ENCODE data around the gene PIGM.

PIGM gene

DNA sequence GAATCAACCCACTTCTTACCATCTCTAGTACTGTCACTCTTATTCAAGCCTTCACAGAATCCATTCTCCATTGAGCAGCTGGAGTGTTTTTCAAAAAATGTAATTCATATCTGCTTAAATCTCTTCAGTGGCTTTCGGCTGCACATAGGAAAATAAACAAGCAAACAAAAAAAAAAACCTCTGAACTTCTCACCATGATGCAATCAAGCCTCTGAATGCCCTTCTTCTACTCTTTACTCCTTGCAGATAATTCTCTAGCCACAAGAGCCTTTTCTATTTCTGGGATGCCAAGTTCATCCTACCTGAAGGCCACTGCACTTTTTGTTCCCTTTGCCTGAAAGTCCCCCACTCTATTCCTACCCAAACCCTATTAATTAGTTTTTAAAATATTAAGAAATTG lies 14.2 kb downstream of the PIGM start:
- TF ChIP-seq, protein P1, sequence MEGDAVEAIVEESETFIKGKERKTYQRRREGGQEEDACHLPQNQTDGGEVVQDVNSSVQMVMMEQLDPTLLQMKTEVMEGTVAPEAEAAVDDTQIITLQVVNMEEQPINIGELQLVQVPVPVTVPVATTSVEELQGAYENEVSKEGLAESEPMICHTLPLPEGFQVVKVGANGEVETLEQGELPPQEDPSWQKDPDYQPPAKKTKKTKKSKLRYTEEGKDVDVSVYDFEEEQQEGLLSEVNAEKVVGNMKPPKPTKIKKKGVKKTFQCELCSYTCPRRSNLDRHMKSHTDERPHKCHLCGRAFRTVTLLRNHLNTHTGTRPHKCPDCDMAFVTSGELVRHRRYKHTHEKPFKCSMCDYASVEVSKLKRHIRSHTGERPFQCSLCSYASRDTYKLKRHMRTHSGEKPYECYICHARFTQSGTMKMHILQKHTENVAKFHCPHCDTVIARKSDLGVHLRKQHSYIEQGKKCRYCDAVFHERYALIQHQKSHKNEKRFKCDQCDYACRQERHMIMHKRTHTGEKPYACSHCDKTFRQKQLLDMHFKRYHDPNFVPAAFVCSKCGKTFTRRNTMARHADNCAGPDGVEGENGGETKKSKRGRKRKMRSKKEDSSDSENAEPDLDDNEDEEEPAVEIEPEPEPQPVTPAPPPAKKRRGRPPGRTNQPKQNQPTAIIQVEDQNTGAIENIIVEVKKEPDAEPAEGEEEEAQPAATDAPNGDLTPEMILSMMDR (IDR thresholded peaks at IDR 0.05; ENCODE audit: unreplicated experiment in 3 of 3): no peak
- Mint-ChIP-seq H3K27ac (no peak overlapping the region), H3K9me3 (no peaks in the 10 kb centered on the region), H3K4me3 (no peak overlapping the region), H3K27me3 (ENCODE audit: low read depth) (peaks cover 19% of the 10 kb centered on the region), H3K36me3 (ENCODE audit: low read depth) (no peaks in the 10 kb centered on the region), H3K4me1 (no peaks in the 10 kb centered on the region)

DNA sequence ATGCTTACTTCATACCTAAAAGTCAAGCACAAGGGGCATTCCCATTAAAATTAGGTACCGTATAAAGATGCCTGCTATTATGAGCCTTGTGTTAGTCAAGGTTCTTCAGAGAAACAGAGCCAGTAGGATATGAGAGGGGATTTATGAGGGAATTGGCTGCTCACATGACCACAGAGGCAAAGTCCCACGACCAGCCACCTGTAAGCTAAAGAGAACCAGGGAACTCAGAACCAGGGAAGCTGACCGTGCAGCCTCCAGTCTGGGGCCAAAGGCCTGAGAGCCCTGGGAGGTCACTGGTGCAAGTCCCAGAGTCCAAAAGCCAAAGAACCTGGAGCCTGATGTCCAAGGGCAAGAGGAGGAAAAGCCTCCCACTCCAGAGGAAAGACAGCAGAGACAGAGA lies 20.0 kb downstream of the PIGM start:
- no peak overlapping the region for H3K4me3 Mint-ChIP-seq
- no peak overlapping the region for H3K27ac Mint-ChIP-seq
- no peaks in the 10 kb centered on the region for H3K36me3 Mint-ChIP-seq (ENCODE audit: low read depth)
- H3K27me3 Mint-ChIP-seq (ENCODE audit: low read depth): peaks cover 22% of the 10 kb centered on the region
- H3K9me3 Mint-ChIP-seq: no peaks in the 10 kb centered on the region
- TF ChIP-seq, protein P1 (IDR thresholded peaks at IDR 0.05; ENCODE audit: unreplicated experiment in 3 of 3): no peak
- no peaks in the 10 kb centered on the region for H3K4me1 Mint-ChIP-seq

DNA sequence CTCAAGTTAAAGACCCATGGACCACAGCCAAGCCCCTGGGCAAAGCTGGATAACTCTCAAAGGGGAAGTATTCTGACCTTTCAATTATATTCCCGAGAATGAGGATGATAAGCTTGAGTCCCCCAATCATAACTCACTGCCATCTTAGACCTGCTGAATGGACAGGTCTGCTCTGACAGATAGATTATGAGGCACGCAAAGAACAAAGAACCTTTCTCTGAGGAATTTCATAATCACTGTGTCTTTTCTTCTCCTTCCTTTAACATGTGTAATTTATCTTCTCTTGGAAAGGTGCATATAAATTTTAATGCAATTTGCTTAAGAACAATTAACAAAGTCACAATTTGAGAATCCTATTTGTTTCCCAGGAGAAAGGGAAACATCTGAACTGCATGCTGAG lies 22.0 kb downstream of the PIGM start:
- peaks cover 22% of the 10 kb centered on the region for H3K27me3 Mint-ChIP-seq (ENCODE audit: low read depth)

DNA sequence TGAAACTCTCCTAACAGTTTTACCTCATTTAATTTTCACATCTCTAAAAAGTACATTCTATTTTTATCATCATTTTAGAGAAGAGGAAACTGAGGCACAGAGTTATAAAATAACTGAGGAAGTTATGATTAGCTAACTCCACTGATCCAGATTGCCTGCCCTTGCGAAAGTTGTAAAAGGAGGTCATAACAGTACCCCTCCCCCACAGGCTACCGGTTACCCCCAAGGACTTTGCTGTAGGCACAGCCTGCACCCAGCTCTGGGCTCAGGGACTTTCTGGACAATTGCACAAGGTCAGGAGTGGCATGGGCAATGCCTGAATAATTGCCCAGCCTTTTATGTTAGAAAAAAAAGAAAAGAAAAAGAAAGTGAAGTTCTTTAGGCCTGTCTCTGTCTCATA lies 22.7 kb downstream of the PIGM start:
- no peak overlapping the region for H3K4me3 Mint-ChIP-seq
- H3K36me3 Mint-ChIP-seq (ENCODE audit: low read depth): no peaks in the 10 kb centered on the region
- no peaks in the 10 kb centered on the region for H3K4me1 Mint-ChIP-seq
- H3K9me3 Mint-ChIP-seq: no peaks in the 10 kb centered on the region
- H3K27me3 Mint-ChIP-seq (ENCODE audit: low read depth): peaks cover 22% of the 10 kb centered on the region
- H3K27ac Mint-ChIP-seq: no peak overlapping the region
- TF ChIP-seq, protein P1 (IDR thresholded peaks at IDR 0.05; ENCODE audit: unreplicated experiment in 3 of 3): no peak

More for the DNA sequence above, 22.0 kb downstream of the PIGM start:
- H3K9me3 Mint-ChIP-seq: no peaks in the 10 kb centered on the region
- no peak overlapping the region for H3K4me3 Mint-ChIP-seq
- no peaks in the 10 kb centered on the region for H3K36me3 Mint-ChIP-seq (ENCODE audit: low read depth)
- no peak overlapping the region for H3K27ac Mint-ChIP-seq
- TF ChIP-seq, protein P1 (IDR thresholded peaks at IDR 0.05; ENCODE audit: unreplicated experiment in 3 of 3): no peak
- H3K4me1 Mint-ChIP-seq: no peaks in the 10 kb centered on the region

DNA sequence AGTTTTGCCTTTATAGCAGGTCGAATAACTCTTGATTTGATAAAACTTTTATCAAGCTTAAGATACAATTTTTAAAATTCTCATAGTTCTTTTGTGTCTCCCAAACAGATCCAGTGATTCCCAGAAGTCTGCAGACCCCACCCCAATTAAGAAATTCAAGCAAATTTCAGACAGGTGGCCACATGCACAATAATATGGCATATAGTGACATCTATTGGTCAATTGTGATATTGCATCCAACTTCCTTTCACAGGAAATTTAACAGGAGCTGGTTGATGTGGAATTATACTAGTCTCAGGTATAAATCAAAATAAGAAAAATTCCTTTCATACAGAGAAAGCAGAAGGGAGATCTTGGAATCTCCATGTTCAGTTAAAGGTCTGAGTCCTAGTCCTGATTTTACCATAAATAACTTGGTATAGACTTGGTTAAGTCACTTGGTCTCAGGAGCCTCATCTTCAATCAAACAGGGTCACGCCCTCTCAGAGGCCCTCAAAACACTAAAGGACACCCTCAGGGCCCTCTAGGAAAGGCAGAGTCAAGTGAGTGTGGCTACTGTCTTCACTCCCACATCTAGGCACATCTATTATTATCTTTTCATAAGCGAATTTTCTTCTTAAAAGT lies 24.1 kb downstream of the PIGM start:
- Mint-ChIP-seq H3K27ac (no peak overlapping the region), H3K27me3 (ENCODE audit: low read depth) (peaks cover 19% of the 10 kb centered on the region), H3K36me3 (ENCODE audit: low read depth) (no peaks in the 10 kb centered on the region), H3K4me3 (no peak overlapping the region), H3K4me1 (no peaks in the 10 kb centered on the region), H3K9me3 (no peaks in the 10 kb centered on the region)
- TF ChIP-seq, protein P1 (IDR thresholded peaks at IDR 0.05; ENCODE audit: unreplicated experiment in 3 of 3): peak; percentile 71 to 82 (median 79)

- Mint-ChIP-seq H3K4me3 (no peak overlapping the region), H3K9me3 (no peaks in the 10 kb centered on the region), H3K27me3 (ENCODE audit: low read depth) (peaks cover 12% of the 10 kb centered on the region), H3K36me3 (ENCODE audit: low read depth) (no peaks in the 10 kb centered on the region), H3K27ac (no peak overlapping the region), H3K4me1 (no peaks in the 10 kb centered on the region)
- TF ChIP-seq, protein P1 (IDR thresholded peaks at IDR 0.05; ENCODE audit: unreplicated experiment in 3 of 3): peak; percentile 91 to 93 (median 93)
Measured at GRCh38 chr1:160006312-160006940, 25.4 kb downstream of the PIGM start.
